Muscle of arm (tissue), 14 donors: ENCODE results near the gene CPNE4. TPM values are rescaled to one million over a fixed set of nuclear protein-coding genes. Genes with fewer than 3 reads are reported as not detected.
"Not testable (repeated sequence)": the region's sequence is repeated elsewhere in the genome, so short reads cannot be mapped to it uniquely, and the experiment has no call there.

Experiments
- DNase-seq: peaks from one replicate; pipeline ENCODE4 v3.0.0-alpha.2; 2013
- long read RNA-seq, 11 donors: transcript quantifications; one replicate each; lab custom pipeline, GENCODE V29; 2026
- polyA plus RNA-seq, 12 donors: library from polyadenylated mRNA; unstranded; fragments of 120-200 nt; gene quantifications; one replicate each; pipeline ENCODE4 v1.2.1, GENCODE V29; 2013; ENCODE audit not compliant: insufficient read length in 12 of 12

CPNE4 gene
- 1 to 10 TPM in 2 of 12 donors, under 1 TPM in 6, not detected in 4; 0.15 to 3.4 (median 0.37) TPM for polyA plus RNA-seq
- long read RNA-seq, donor 1, full-length matches to known transcripts: 1 of 1 reads
- long read RNA-seq, donor 1, partial matches to known transcripts: 0 of 1 reads
- long read RNA-seq, donor 1, other reads (novel, unspliced or antisense): 0 of 1 reads
- long read RNA-seq, donor 2: 0 reads
- long read RNA-seq, donor 3: 0 reads
- long read RNA-seq, donor 4: 0 reads
- long read RNA-seq, donor 5: 0 reads
- long read RNA-seq, donor 6: 0 reads
- long read RNA-seq, donor 7: 0 reads
- long read RNA-seq, donor 8: 0 reads
- long read RNA-seq, donor 9: 0 reads
- long read RNA-seq, donor 10: 0 reads
- long read RNA-seq, donor 11: 0 reads

DNA sequence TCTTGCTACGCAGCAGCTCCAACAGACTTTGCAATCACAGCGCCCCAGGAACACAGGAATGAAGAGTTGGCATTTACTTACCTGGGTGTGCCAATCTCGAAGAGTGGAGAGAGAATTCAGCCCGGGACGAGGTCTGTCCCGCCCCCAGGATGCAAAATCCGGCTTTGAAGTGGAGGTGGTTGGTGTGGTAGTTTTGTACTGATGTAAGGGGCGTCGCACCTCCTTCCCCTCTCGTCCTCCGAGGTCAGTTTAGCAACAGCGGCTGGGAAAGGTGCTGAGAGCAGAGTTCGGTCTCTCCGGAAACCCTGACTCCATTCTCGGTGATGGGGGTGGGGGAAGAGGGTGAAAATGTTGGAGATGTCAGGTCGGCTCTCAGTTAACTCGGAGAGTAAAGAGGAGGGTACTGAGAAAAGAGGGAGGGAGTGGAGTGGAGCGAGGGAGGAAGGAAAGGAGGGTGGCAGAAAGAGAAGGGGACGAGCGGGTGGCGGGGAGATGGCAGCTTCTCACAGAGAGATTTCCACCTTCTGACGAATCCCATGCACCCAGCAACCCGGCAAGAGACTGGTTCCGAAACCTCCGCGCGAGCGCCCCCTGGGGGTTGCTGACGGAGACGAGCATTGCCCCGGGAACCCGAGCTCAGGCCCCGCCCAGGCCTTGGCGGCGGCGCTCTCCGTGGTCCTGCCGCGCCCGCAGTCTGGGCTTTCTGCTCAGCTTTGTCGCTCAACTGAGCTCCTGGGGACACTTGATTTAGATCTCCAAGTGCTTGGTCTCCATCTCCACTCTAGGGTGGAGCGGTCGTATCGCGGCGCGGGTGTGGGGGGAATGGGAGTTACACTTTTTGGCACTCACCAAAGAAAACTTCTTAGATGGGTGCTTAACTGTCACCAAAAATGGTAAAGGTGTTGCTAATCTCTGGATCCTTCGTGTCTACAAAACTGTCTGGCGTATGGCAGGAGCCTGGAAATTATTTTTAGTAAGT lies at the start of gene CPNE4:
Gene CPNE4, minus strand, starts transcription at position 529 of the 979 bp plus-strand sequence.
- peak; percentile 69 for DNase-seq

DNA sequence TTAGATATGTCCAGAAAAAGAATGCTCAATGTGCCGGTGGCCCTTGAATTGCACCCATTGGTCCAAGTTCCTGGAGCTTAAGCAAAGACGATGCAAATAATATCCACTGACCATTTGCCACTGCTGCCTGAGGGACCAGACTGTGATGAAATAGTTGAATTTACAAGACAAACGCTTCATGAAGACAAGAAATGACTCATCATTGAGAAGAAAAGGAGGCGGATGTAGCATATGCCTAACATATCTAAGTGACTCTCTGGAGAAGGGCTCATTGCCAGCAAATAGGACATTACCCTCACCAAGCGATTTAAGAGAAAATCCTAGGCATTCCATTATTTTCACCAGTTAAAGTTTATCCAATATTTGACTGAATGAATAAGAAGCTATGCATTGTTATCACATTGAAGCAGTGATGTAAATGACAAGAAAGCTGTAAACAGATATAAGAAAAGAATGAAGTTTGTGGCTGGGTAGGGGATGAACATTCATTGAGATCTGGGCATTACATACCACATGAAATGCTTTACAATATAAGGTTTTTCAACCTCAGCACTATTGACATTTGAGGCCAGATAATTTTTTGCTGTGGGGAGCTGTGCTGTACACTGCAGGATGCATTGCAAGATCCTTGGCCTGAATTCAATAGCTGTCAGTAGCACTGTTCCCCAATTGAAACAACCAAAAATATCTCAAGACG lies 48.9 kb upstream of the CPNE4 start:
- DNase-seq: no peak

DNA sequence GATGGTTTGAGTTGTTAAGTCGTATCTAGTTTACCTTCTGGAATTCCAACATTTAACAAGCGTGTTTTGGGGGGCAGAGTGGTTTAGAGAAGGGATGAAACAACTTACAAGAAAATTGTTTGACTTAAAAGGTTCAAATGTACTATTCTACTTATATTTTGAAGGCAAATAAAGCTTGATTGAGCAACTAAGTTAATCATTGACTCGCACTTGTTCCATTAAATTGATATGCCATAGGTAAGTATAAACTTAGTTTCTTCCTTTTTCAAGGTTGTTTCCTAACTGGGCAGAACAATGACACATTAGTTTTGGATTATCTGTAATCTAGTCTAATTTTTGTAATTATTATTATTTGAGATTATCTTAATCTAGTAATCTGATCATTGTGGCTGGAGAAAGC lies 48.3 kb upstream of the CPNE4 start:
- DNase-seq: no peak

DNA sequence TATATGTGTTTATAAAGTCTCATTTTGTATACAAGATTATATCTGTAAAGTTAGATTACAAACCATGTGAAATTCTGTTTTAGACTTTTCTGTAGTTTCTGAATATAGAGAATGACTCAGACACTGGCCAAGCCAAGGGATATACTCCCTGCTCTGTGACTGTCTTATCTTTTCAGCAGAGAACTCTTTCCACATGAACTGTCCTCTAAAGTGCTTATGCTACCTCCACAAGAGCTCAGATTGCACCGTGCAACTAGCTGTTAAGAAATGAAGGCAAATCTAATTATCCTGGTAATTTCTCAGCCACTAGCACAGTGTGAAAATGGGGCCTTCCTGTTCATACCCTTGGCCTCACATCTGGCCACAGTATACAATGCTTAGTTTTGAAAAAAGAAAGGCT lies 44.3 kb upstream of the CPNE4 start:
- DNase-seq: no peak

DNA sequence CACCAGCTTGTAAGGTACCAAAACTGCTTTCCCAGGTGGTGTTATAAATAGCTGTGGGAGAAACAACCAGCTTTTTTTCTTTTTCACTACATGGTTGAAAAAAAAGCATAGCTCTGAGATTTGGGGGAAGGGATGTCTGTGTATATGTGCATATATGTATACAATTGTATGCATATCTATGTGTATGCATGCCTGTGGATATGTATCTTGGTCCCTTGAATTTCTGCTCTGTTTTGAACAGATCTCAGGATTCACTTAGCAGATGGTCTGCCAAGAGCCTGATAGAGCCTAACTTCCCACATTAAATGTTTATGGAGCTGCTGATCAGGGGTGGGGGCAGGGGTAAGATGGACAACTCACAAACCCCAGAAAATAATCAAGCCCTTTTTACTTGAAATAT lies 39.0 kb upstream of the CPNE4 start:
- no peak for DNase-seq

DNA sequence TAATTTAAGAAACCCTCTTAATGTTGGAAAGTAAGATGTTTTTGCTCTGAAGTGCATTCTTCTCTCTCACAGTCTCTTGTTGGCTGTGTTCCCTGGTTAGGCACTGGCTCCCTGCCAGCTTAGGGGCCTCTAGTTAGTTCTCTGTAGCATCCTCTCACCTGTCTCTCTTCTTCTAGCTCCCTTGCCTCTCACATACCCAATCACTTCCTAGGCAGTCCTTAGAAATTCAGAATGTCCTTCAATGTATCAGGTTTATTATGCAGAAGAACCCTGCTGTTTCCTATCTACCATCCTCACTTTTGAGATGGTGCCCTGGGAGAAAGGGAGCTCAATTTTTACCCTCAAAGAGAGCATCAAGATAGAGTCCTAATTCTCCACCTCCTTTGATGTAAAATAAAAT lies 36.2 kb upstream of the CPNE4 start:
- no peak for DNase-seq

DNA sequence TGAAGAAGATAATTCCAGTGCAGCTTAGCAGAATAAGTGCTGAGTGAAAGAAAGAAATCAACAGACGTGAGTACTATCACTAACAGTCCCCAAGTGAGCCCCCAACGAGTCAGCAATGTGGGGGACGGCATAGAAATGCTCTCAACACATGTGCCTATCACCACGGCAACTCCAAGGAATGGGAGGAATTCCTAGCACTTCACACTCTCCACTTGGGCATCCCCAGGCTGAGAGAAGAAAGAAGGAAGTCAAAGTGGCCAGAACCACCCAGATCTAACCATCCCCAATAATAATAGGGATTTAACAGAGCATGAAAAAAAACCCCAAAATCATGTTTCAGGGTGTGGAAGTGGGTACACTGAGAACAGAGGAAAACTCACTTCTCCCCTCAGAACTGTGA lies 29.3 kb upstream of the CPNE4 start:
- DNase-seq: no peak

DNA sequence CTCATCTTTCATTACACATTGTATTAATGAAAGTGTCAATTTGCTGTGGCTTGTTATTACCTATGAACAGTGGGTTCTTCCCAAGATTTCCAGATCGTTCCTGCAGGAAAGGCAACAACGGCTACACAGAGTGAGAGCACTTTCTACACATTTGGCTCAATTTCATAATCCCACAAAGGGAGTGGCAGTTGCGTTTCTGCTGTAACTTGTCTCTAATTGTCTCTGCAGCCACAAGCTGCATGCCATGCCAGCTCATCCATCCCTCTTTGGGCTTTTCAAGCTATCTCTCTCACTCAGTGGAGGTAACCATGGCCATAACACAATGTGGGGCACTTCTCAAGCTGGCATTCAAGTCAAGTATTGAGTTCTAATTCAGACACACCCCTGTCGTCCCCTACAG lies 27.7 kb upstream of the CPNE4 start:
- no peak for DNase-seq

DNA sequence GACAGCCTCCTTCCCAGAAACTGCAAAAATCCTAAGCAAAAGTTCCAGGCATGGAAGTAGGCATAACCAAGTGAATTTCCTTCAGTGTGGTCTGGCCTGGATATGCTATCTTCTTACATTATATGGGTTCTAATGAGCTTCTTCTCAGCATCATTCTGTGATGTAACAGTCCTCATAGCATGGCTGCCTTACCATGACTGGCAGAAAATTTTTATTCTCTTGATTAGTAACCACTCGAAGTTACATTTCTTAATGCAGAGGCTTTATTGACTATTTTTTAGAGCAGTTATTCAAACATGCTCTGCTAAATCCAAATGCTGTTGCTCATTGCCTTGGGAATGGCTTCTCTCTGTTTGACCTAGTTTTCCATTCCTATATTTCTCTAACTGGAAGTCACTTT lies 21.1 kb upstream of the CPNE4 start:
- DNase-seq: no peak

DNA sequence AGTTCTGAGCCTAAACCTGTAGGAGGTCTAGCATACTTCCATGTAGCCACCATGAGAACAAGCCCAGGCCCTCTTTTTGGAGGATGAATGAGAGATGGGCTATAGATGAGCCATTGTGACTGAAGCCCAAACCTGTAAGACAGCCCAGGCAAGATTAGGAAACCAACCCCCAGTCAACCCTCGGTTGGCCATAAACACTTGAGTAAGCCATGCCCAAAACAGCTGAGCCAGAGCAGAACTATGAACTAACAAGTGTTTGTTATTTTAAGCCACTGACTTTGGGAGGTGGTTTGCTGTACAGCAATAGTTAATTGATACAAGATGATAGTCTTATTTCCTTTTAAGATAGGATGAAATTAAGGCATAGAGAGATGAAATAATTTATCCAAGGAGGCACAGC lies 12.4 kb upstream of the CPNE4 start:
- no peak for DNase-seq

GRCh38 chr3:132044874-132045273 lies 10.1 kb upstream of the CPNE4 start:
- not testable (repeated sequence) for DNase-seq

DNA sequence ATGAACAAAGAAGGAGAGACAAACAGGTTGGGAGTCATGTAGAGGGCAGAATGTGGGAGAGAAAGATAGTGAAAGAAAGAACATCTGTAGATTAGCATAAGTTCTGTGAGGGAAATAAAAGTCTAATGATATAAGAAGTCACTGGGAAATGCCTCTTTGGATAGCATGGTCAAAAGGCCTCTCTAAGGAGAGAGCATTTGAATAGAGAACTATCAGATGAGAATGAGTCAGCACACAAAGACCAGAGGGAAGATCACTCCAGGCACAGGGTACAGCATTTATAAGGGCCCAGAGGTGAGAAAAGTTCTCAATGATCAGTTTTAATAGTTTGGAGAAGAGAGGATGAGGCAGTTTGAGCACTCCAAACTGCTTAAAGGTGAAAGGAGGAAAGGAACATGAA lies 7.9 kb upstream of the CPNE4 start:
- DNase-seq: no peak

- DNase-seq: no peak
These were observed 3.5 kb upstream of the CPNE4 start for GRCh38 chr3:132038198-132038825.

- no peak for DNase-seq
These were observed 2.8 kb upstream of the CPNE4 start for GRCh38 chr3:132037581-132037980.

- DNase-seq: no peak
These were observed 2.2 kb upstream of the CPNE4 start for GRCh38 chr3:132037056-132037455.

DNA sequence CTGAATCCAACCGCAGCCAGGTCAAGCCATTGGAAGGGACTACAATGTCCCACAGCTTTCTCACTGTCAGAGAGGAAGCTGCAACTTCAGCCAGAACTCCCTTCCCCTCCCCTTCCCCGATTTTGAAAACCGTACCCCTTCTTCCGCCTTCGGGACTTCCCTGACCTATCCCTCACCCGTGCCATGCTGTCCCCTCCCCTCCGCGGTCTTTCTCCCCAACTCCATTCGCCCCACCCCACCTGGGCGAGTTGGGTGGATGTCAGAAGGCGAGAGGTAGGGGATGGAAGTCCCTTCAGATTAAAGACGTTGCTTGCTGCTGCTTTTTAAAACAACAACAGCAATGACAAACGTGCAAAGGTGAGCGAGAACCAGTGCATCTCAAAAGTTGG lies 723 bp downstream of the CPNE4 start:
- no peak for DNase-seq

DNA sequence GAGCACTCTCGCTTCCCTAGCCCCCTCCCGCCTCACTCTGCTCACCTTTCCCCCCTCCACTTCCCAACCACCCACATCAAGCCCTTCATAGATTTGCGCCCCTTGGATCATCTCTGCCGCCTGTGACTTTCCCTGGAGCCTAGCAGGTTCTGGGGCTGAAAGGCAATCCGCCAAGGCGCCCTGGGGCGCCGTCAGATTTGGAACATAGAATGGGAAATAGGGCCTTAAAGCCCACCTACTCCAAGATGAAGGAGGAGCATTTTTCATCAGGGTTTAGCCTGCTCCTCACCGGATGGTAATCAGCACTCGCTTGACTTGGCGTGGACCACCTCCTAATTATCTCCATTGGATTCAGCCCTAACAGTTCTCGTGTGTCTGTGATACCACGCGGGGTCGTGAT lies 1.3 kb downstream of the CPNE4 start:
- no peak for DNase-seq

DNA sequence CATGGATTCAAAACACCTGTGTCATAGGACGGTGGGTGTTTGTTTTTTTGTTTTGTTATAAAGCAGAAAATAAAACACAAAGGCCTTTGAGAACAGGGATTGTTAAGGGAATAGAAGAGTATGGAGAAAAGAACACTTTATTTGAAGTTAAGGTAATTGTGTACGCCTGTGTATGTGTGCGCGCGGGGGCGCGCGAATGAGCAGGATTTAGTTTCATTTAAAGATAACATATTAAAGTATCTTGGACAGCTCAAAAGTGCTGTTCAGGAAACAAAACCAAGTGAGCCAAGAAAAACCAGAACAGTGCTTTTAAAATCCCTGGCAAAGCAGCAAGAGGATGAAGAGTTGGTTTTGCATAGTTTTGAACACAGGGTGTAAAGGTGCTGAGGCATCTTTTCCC lies 1.9 kb downstream of the CPNE4 start:
- no peak for DNase-seq

DNA sequence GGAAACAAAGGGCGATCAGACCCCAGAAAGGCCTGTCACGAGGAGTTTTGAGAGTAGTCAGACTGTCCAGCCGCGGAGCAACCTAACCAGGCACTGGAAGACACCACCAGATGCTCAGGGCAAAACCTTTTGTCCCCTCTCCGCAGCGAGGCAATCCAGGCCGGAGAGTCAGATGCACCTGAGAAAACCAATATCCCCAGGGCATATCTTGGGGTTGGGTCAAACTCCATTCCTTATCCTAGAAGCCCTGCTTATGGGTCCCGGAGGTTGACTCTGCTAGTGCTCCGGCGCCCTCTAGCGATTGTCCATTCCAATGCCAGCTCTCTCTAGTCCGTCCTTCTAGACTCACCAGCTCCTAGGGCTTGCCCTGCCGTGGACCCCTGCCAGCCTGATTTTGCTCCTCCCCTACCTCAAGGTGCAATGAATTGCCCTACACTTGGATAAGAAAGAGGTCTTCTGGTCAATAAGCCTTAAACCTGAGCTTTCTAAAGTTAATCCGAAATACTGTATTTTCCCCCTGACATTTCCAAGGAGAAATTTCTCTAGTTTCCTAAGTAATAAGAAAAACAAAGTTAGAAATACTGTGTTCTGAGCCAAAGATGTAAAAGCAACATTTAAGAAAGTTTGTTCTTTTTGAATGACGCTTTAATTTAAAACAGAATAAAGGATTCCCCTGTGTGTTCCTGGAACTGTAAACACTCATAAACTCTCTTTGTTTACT lies 5.5 kb downstream of the CPNE4 start:
- peak; percentile 70 for DNase-seq

- DNase-seq: no peak
These were observed 11.9 kb downstream of the CPNE4 start for GRCh38 chr3:132022914-132023313.

GRCh38 chr3:132020058-132020457 lies 14.8 kb downstream of the CPNE4 start:
- no peak for DNase-seq
